Tibial artery (tissue), 4 donors: ENCODE results near the gene P2RY14.

Experiments used
- DNase-seq, 2 donors: peaks; one replicate each; pipeline ENCODE4 v3.0.0-alpha.2; 2019
- H3K27ac ChIP-seq, 2 donors: fragments of 200-600 bp; sonication (generic) in 1 of 2; 1 replicate in 1 of 2; 2 replicates in 1 of 2; pipeline ENCODE4 v1.5.1; 2018 to 2019; ENCODE audit warnings: mild to moderate bottlenecking in 1 of 2
- H3K27me3 ChIP-seq, 2 donors: fragments of 200-600 bp; sonication (generic) in 1 of 2; one replicate each; pipeline versions ENCODE4 v1.5.1 to v1.6.0; 2016 to 2019
- H3K36me3 ChIP-seq, 3 donors: fragments of 200-600 bp; sonication (generic) in 2 of 3; one replicate each; pipeline ENCODE4 v1.5.1; 2016 to 2019; ENCODE audit warnings: mild to moderate bottlenecking in 2 of 3
- H3K4me1 ChIP-seq, 4 donors: fragments of 200-600 bp; sonication (generic) in 2 of 4; 1 replicate in 3 of 4; 2 replicates in 1 of 4; pipeline ENCODE4 v1.5.1; 2016 to 2019
- H3K4me3 ChIP-seq, 2 donors: fragments of 200-600 bp; sonication (generic) in 1 of 2; 1 replicate in 1 of 2; 2 replicates in 1 of 2; pipeline ENCODE4 v1.5.1; 2018 to 2019; ENCODE audit warnings: mild to moderate bottlenecking in 2 of 2
- H3K9me3 ChIP-seq, 3 donors: fragments of 200-600 bp; sonication (generic) in 1 of 3; one replicate each; pipeline ENCODE4 v1.5.1; 2016 to 2019
- CTCF ChIP-seq, 2 experiments: fragments of 200-600 bp in 1 of 2; fragments of 450-650 bp in 1 of 2; IDR thresholded peaks; one replicate each; pipeline ENCODE4 v1.5.1; 2017 to 2019; ENCODE audit warnings: antibody characterized with exemption in 2 of 2, mild to moderate bottlenecking in 1 of 2, moderate library complexity in 1 of 2
- intact Hi-C: fragments of 100-400 bp; cut with DNase I; formaldehyde crosslinking; loops from one replicate; pipeline ENCODE4 v1.15.0; 2023; ENCODE audit warnings: low total_unique reads

P2RY14 gene

GRCh38 chr3:151209654-151210053, 68.7 kb downstream of the P2RY14 start:
- TF ChIP-seq CTCF (IDR thresholded peaks at IDR 0.05): no peak
- H3K36me3 ChIP-seq: no peaks in the 10 kb centered on the region
- no peak overlapping the region for H3K4me3 ChIP-seq
- no peak for DNase-seq
- H3K27ac ChIP-seq: no peak overlapping the region
- no peaks in the 10 kb centered on the region for H3K9me3 ChIP-seq
- intact Hi-C loops: no loop called here
- H3K4me1 ChIP-seq: no peaks in the 10 kb centered on the region
- H3K27me3 ChIP-seq: no peaks in the 10 kb centered on the region

- no peak for DNase-seq
- Histone ChIP-seq H3K27ac (no peak overlapping the region), H3K36me3 (no peaks in the 10 kb centered on the region), H3K4me1 (no peaks in the 10 kb centered on the region), H3K27me3 (no peaks in the 10 kb centered on the region), H3K4me3 (no peak overlapping the region), H3K9me3 (no peaks in the 10 kb centered on the region)
- no peak for TF ChIP-seq CTCF (IDR thresholded peaks at IDR 0.05)
- intact Hi-C loops: no loop called here
These were observed 72.1 kb downstream of the P2RY14 start for GRCh38 chr3:151206201-151206600.

GRCh38 chr3:151205482-151205881, 72.9 kb downstream of the P2RY14 start:
- DNase-seq: no peak
- intact Hi-C loops: no loop called here
- H3K9me3 ChIP-seq: no peaks in the 10 kb centered on the region
- no peaks in the 10 kb centered on the region for H3K4me1 ChIP-seq
- no peaks in the 10 kb centered on the region for H3K27me3 ChIP-seq
- no peak for TF ChIP-seq CTCF (IDR thresholded peaks at IDR 0.05)
- no peaks in the 10 kb centered on the region for H3K36me3 ChIP-seq
- H3K4me3 ChIP-seq: no peak overlapping the region
- no peak overlapping the region for H3K27ac ChIP-seq

GRCh38 chr3:151204530-151205402, 73.6 kb downstream of the P2RY14 start:
- Histone ChIP-seq H3K9me3 (no peaks in the 10 kb centered on the region), H3K27me3 (no peaks in the 10 kb centered on the region), H3K27ac (no peak overlapping the region), H3K4me1 (no peaks in the 10 kb centered on the region), H3K4me3 (no peak overlapping the region), H3K36me3 (no peaks in the 10 kb centered on the region)
- DNase-seq: no peak
- intact Hi-C loops: no loop called here
- TF ChIP-seq CTCF (IDR thresholded peaks at IDR 0.05): no peak

- Histone ChIP-seq H3K27ac (no peak within 1 kb of the TSS), H3K4me3 (no peak within 1 kb of the TSS)
- intact Hi-C loops: no loop called here
These were observed 75.3 kb downstream of the P2RY14 start, which contains the start of gene GPR171 for GRCh38 chr3:151203051-151203420. Gene GPR171, minus strand, starts transcription at chr3:151203216. Its CDS starts 3,830 bp downstream, at chr3:151199386.

More at GRCh38 chr3:151203051-151203420, 75.3 kb downstream of the P2RY14 start, which contains the start of gene GPR171:
- Histone ChIP-seq H3K4me1 (no peaks in the 10 kb centered on the region), H3K36me3 (no peaks in the 10 kb centered on the region), H3K27me3 (no peaks in the 10 kb centered on the region), H3K9me3 (no peaks in the 10 kb centered on the region)
- no peak for TF ChIP-seq CTCF (IDR thresholded peaks at IDR 0.05)
- DNase-seq: no peak
